ENCODE results near the gene TDRD12. TPM values are rescaled to one million over a fixed set of nuclear protein-coding genes. Genes with fewer than 3 reads are reported as not detected.

The TDRD12 gene
- total RNA-seq, 2 donors from 2014 or later = 0.52 TPM; not detected in 1

GRCh38 chr19:32798201-32798600 is 78.6 kb downstream of the TDRD12 start:
- Histone ChIP-seq H3K27ac (no peak overlapping the region), H3K27me3 (no peaks in the 10 kb centered on the region), H3K36me3 (replicated peaks in 1 of 2; ENCODE audit: insufficient read depth in 1 of 2, low read depth in 2 of 2) (no peaks in the 10 kb centered on the region), H3K4me1 (no peaks in the 10 kb centered on the region), H3K9me3 (no peaks in the 10 kb centered on the region), H3K4me3 (no peak overlapping the region)
- TF ChIP-seq POLR2A (IDR thresholded peaks at IDR 0.05) = no peak
- TF ChIP-seq, protein P1, sequence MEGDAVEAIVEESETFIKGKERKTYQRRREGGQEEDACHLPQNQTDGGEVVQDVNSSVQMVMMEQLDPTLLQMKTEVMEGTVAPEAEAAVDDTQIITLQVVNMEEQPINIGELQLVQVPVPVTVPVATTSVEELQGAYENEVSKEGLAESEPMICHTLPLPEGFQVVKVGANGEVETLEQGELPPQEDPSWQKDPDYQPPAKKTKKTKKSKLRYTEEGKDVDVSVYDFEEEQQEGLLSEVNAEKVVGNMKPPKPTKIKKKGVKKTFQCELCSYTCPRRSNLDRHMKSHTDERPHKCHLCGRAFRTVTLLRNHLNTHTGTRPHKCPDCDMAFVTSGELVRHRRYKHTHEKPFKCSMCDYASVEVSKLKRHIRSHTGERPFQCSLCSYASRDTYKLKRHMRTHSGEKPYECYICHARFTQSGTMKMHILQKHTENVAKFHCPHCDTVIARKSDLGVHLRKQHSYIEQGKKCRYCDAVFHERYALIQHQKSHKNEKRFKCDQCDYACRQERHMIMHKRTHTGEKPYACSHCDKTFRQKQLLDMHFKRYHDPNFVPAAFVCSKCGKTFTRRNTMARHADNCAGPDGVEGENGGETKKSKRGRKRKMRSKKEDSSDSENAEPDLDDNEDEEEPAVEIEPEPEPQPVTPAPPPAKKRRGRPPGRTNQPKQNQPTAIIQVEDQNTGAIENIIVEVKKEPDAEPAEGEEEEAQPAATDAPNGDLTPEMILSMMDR (IDR thresholded peaks at IDR 0.05) = no peak
- ATAC-seq (no peak), DNase-seq (no peak)
- intact Hi-C loops (cut with DNase I) = no loop called here
- 82 to 85% methylated on average over 4 of the region's 4 CpGs for WGBS, 2 donors

DNA sequence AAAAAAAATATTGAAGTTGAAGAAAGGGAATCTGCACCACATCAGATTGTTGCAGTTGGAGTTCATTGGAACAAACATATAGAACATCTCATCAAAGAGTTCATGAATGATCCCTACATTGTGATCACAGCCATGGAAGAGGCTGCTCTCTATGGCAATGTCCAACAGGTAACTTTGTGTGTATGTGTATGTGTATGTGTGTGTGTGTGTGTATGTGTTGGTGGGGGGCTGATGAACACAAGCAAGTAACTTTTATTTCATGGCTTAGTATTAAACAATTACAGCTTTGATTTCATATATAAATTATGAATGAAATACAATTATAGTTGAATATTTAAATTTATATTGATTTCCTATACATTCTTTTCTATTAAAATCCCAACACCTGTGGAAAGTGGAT is 80.6 kb downstream of the TDRD12 start:
- DNase-seq (no peak), ATAC-seq (no peak)
- Histone ChIP-seq H3K9me3 (no peaks in the 10 kb centered on the region), H3K4me3 (no peak overlapping the region), H3K36me3 (replicated peaks in 1 of 2; ENCODE audit: insufficient read depth in 1 of 2, low read depth in 2 of 2) (no peaks in the 10 kb centered on the region), H3K27me3 (no peaks in the 10 kb centered on the region), H3K27ac (no peak overlapping the region), H3K4me1 (no peaks in the 10 kb centered on the region)
- intact Hi-C loops (cut with DNase I) = no loop called here
- TF ChIP-seq, protein P1 (IDR thresholded peaks at IDR 0.05) = no peak
- no peak for TF ChIP-seq POLR2A (IDR thresholded peaks at IDR 0.05)

GRCh38 chr19:32800754-32801153 is 81.2 kb downstream of the TDRD12 start:
- Histone ChIP-seq H3K4me1 (no peaks in the 10 kb centered on the region), H3K27me3 (no peaks in the 10 kb centered on the region), H3K27ac (no peak overlapping the region), H3K36me3 (replicated peaks in 1 of 2; ENCODE audit: insufficient read depth in 1 of 2, low read depth in 2 of 2) (no peaks in the 10 kb centered on the region), H3K4me3 (no peak overlapping the region), H3K9me3 (no peaks in the 10 kb centered on the region)
- ATAC-seq (no peak), DNase-seq (no peak)
- TF ChIP-seq, protein P1 (IDR thresholded peaks at IDR 0.05) = no peak
- no peak for TF ChIP-seq POLR2A (IDR thresholded peaks at IDR 0.05)
- intact Hi-C loops (cut with DNase I) = no loop called here
- 48 to 64% methylated on average over 4 of the region's 4 CpGs for WGBS, 2 donors

GRCh38 chr19:32802840-32803239 is 83.3 kb downstream of the TDRD12 start:
- no peaks in the 10 kb centered on the region for H3K4me1 ChIP-seq
- no peak overlapping the region for H3K27ac ChIP-seq
- whole genome bisulfite sequencing, 2 donors = 65 to 84% methylated on average over 12 of the region's 12 CpGs
- ATAC-seq (no peak), DNase-seq (no peak)
- no peak for TF ChIP-seq POLR2A (IDR thresholded peaks at IDR 0.05)
- TF ChIP-seq, protein P1 (IDR thresholded peaks at IDR 0.05) = no peak
- no peaks in the 10 kb centered on the region for H3K27me3 ChIP-seq
- H3K36me3 ChIP-seq (replicated peaks in 1 of 2; ENCODE audit: insufficient read depth in 1 of 2, low read depth in 2 of 2) = no peaks in the 10 kb centered on the region
- intact Hi-C loops (cut with DNase I) = no loop called here
- H3K4me3 ChIP-seq = no peak overlapping the region
- H3K9me3 ChIP-seq = no peaks in the 10 kb centered on the region

GRCh38 chr19:32808236-32808635 is 88.7 kb downstream of the TDRD12 start:
- WGBS, 2 donors = 82 to 83% methylated on average over 4 of the region's 4 CpGs
- intact Hi-C loops (cut with DNase I) = no loop called here
- ATAC-seq = no peak
- H3K27ac ChIP-seq = no peak overlapping the region
- no peaks in the 10 kb centered on the region for H3K27me3 ChIP-seq
- TF ChIP-seq, protein P1 (IDR thresholded peaks at IDR 0.05) = no peak
- TF ChIP-seq POLR2A (IDR thresholded peaks at IDR 0.05) = no peak
- H3K4me1 ChIP-seq = peaks cover 8% of the 10 kb centered on the region
- H3K36me3 ChIP-seq (replicated peaks in 1 of 2; ENCODE audit: insufficient read depth in 1 of 2, low read depth in 2 of 2) = no peaks in the 10 kb centered on the region
- H3K9me3 ChIP-seq = no peaks in the 10 kb centered on the region
- H3K4me3 ChIP-seq = no peak overlapping the region
- no peak for DNase-seq

All from body of pancreas (tissue), 4 donors.